ENCODE results near the gene EFCAB11. TPM values are rescaled to one million over a fixed set of nuclear protein-coding genes. Genes with fewer than 3 reads are reported as not detected.

Gene EFCAB11
- total RNA-seq, 1 donor from 2014 or later: 9.9 TPM

DNA sequence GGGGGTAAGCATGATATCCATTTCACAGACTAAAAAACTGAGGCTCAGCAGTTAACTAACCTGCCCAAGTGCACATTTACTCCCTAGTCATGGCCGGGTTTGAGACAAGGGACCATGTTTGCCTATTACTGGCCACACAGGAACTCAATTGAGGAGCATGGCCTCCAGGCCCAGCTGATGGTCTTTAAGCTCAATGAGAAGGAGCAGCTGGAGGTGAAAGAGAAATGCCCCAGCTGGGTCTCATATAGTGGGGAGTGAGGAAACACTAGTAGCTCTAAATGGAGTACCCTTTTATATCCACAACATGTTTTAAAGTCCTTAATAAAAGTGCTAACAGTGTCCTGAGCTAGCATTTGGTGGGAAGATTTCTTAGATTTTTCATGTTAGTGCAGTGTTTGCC, 2.8 kb upstream of the EFCAB11 start:
- Mint-ChIP-seq H3K4me1 (peaks cover 35% of the 10 kb centered on the region), H3K36me3 (no peaks in the 10 kb centered on the region), H3K27me3 (ENCODE audit: low read depth) (no peaks in the 10 kb centered on the region), H3K4me3 (peak overlapping the region; percentile 98), H3K27ac (no peak overlapping the region), H3K9me3 (no peaks in the 10 kb centered on the region)
- no peak for DNase-seq (ENCODE audit: low spot score in 2 of 2, unreplicated experiment in 2 of 2)
- TF ChIP-seq, protein P1, sequence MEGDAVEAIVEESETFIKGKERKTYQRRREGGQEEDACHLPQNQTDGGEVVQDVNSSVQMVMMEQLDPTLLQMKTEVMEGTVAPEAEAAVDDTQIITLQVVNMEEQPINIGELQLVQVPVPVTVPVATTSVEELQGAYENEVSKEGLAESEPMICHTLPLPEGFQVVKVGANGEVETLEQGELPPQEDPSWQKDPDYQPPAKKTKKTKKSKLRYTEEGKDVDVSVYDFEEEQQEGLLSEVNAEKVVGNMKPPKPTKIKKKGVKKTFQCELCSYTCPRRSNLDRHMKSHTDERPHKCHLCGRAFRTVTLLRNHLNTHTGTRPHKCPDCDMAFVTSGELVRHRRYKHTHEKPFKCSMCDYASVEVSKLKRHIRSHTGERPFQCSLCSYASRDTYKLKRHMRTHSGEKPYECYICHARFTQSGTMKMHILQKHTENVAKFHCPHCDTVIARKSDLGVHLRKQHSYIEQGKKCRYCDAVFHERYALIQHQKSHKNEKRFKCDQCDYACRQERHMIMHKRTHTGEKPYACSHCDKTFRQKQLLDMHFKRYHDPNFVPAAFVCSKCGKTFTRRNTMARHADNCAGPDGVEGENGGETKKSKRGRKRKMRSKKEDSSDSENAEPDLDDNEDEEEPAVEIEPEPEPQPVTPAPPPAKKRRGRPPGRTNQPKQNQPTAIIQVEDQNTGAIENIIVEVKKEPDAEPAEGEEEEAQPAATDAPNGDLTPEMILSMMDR (IDR thresholded peaks at IDR 0.05; ENCODE audit: unreplicated experiment): no peak

DNA sequence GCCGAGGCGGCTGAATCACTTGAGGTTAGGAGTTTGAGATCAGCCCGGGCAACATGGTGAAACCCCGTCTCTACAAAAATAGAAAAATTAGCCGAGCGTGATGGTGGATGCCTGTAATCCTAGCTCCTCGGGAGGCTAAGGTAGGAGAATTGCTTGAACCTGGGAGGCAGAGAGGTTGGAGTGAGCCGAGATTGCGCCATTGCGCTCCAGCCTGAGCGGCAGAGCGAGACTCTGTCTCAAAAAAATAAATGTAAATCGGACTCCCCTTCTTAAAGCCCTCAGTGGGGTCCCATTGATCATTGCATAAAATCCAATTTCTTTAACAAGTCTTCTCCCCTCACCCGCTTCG, 2.1 kb upstream of the EFCAB11 start:
- H3K4me3 Mint-ChIP-seq: peak overlapping the region; percentile 98
- no peaks in the 10 kb centered on the region for H3K27me3 Mint-ChIP-seq (ENCODE audit: low read depth)
- TF ChIP-seq, protein P1 (IDR thresholded peaks at IDR 0.05; ENCODE audit: unreplicated experiment): no peak
- H3K27ac Mint-ChIP-seq: peak overlapping the region; percentile 99
- DNase-seq (ENCODE audit: low spot score in 2 of 2, unreplicated experiment in 2 of 2): no peak
- H3K36me3 Mint-ChIP-seq: no peaks in the 10 kb centered on the region
- H3K9me3 Mint-ChIP-seq: no peaks in the 10 kb centered on the region
- peaks cover 35% of the 10 kb centered on the region for H3K4me1 Mint-ChIP-seq

DNA sequence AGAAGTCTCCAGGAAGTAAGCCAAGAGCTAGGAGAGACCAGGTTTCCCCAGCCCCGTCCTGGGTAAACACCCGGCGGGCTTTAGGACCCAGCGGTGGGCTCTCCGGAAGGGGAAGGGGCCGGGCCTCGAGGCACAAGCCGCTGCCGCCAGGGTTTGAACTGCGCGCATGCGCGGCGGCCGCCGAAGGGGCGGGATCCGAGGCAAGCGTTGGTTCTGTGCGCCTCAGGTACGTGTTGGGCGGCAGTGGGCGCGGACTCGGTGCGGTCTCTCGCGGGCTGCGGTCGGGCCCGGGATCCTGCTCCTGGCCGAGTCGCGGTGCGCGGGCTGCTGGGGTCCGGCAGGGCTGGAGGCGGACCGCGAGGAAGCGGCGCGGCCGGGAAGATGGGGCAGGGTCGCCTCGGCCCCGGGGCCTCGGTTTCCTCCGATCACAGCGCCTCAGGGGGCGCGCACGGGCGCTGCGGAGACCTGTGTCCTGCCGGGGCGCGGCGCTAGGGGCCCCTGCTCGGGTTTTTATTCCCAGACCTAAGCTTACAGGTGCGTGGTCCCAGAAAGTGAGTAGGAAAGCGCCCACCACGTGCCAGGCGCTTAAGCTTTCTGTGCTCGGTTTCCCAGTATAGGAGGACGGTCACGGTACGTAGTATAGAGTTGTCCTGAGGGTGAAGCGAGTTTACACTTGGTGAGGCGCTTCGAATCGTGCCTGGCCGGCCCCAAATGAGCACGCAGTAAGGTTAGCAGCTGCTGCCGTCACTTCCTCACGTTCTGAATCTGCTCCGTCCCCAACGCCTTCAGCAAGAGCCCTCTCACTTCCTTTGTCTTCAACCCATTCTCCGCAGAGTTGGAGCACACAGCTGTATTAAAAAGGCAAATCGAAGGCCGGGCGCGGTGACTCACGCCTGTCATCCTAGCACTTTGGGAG, 1.5 kb upstream of the EFCAB11 start, which contains the start of gene TDP1:
TSS of gene TDP1 (plus strand) at position 183 of the 916 bp plus-strand sequence. CDS start 7,188 bp downstream, outside the sequence.
- no peaks in the 10 kb centered on the region for H3K9me3 Mint-ChIP-seq
- H3K27ac Mint-ChIP-seq: peak within 1 kb of the TSS; percentile 99
- no peaks in the 10 kb centered on the region for H3K27me3 Mint-ChIP-seq (ENCODE audit: low read depth)
- H3K36me3 Mint-ChIP-seq: peaks cover 4% of the 10 kb centered on the region
- H3K4me3 Mint-ChIP-seq: peak within 1 kb of the TSS; percentile 98
- TF ChIP-seq, protein P1 (IDR thresholded peaks at IDR 0.05; ENCODE audit: unreplicated experiment): no peak
- H3K4me1 Mint-ChIP-seq: peaks cover 35% of the 10 kb centered on the region
- DNase-seq (ENCODE audit: low spot score in 2 of 2, unreplicated experiment in 2 of 2): peak; percentile 97 to 98

DNA sequence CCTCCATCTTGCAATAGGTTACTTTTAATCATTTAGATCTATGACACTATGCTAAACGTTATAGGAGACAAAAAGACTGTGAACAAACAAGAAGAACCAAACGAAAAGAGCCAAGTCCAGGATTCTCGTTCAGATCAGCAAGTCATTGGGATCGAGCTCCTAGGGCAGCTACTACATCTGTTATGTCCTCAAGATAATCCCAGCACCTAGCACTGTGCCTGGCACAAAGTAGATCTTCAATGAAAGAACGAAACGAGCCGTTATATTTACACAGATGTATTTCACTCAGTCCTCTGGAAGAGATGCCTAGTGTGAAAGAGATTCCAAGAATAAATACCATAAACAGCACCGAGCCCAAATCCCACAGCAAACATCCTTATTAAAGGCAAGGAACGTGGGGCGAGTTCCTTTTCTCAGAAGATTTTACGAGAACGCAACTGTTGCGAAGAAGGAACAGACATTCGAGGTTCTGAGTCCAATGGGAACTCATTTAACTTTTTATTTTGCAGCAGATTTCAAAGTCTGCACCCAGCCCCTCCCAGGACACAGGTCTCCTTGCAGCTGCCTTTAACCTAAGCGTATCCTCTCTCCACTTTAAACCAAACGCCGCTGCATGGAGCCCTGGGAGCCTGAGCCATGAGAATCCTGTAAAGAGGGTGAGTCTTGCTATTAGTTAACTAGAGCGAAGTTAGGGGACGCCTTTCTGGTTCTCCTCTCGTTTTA, 653 bp upstream of the EFCAB11 start:
- H3K4me1 Mint-ChIP-seq: peaks cover 30% of the 10 kb centered on the region
- H3K9me3 Mint-ChIP-seq: no peaks in the 10 kb centered on the region
- H3K27ac Mint-ChIP-seq: peak overlapping the region; percentile 99
- H3K27me3 Mint-ChIP-seq (ENCODE audit: low read depth): no peaks in the 10 kb centered on the region
- peak overlapping the region; percentile 98 for H3K4me3 Mint-ChIP-seq
- DNase-seq (ENCODE audit: low spot score in 2 of 2, unreplicated experiment in 2 of 2): no peak
- TF ChIP-seq, protein P1 (IDR thresholded peaks at IDR 0.05; ENCODE audit: unreplicated experiment): no peak
- peaks cover 9% of the 10 kb centered on the region for H3K36me3 Mint-ChIP-seq

DNA sequence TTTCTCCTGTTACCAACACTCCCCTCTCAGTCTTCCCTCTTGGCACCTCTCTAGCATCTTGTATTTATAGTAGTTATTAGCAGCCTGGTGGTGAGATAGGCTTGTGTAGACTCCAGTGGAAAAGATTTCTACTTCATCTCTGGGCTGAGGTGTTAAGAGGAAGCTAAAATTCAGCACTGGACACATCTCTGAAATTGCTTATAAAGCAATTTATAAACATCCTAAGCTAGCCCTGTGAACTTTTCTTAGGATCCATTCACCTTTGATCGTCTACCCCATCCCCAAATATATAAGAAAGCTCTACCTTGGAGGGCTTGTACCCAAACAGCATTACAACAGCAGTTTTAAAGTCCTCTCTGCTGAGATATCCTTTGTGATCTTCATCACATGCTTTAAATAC, 928 bp downstream of the EFCAB11 start:
- H3K27me3 Mint-ChIP-seq (ENCODE audit: low read depth): no peaks in the 10 kb centered on the region
- TF ChIP-seq, protein P1 (IDR thresholded peaks at IDR 0.05; ENCODE audit: unreplicated experiment): no peak
- peak overlapping the region; percentile 99 for H3K27ac Mint-ChIP-seq
- peaks cover 15% of the 10 kb centered on the region for H3K36me3 Mint-ChIP-seq
- H3K4me1 Mint-ChIP-seq: peaks cover 30% of the 10 kb centered on the region
- peak overlapping the region; percentile 98 for H3K4me3 Mint-ChIP-seq
- peaks cover 2% of the 10 kb centered on the region for H3K9me3 Mint-ChIP-seq
- DNase-seq (ENCODE audit: low spot score in 2 of 2, unreplicated experiment in 2 of 2): no peak
